ENCODE results near the gene DNAJC21. TPM values are rescaled to one million over a fixed set of nuclear protein-coding genes. Genes with fewer than 3 reads are reported as not detected.
"Not testable (repeated sequence)": the region's sequence is repeated elsewhere in the genome, so short reads cannot be mapped to it uniquely, and the experiment has no call there.

The DNAJC21 gene
- total and polyA plus RNA-seq, 11 donors: 35.7 to 60.1 (median 48.9) TPM

- 85 to 96% (median 92%) methylated on average over 1 of the region's 1 CpG for WGBS, 4 donors
- intact Hi-C loops (cut with DNase I): loop anchor here in 1 of 10 donors (10.0 kb wide), 1 partner anchor 965 kb away; no protein-coding TSS in a partner anchor
- TF ChIP-seq POLR2A (IDR thresholded peaks at IDR 0.05) (no peak), CTCF (IDR thresholded peaks at IDR 0.05) (no peak)
These were observed 30.0 kb downstream of the DNAJC21 start for GRCh38 chr5:34959323-34959722.

DNA sequence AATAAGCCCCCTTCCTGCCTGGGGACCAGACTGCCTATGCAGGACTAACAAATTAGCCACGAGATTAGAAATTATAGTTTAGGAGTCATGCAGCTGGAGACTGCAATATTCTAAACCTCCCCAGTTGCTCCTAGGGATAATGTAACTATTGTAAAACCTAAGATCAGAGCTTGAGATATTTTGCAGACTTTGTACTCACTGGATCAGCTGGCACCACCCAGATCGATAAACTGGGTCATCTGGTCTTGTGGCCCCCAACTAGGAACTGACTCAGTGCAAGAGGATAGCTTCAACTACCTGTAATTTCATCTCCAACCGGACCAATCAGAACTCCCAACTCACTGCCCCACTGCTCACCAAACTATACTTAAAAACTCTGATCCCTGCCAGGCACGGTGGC is 38.2 kb downstream of the DNAJC21 start:
- Histone ChIP-seq H3K36me3 (no peaks in the 10 kb centered on the region), H3K27ac (no peak overlapping the region), H3K27me3 (no peaks in the 10 kb centered on the region), H3K4me3 (no peak overlapping the region), H3K9me3 (peaks cover 0 to 10% (median 0%) of the 10 kb centered on the region in 12 donors), H3K4me1 (no peaks in the 10 kb centered on the region)
- ATAC-seq (no peak), DNase-seq (no peak)
- WGBS, 4 donors: 88 to 100% (median 96%) methylated on average over 4 of the region's 4 CpGs
- TF ChIP-seq POLR2A (IDR thresholded peaks at IDR 0.05): no peak
- TF ChIP-seq CTCF (IDR thresholded peaks at IDR 0.05): no peak
- intact Hi-C loops (cut with DNase I): no loop called here

More at GRCh38 chr5:34959323-34959722, 30.0 kb downstream of the DNAJC21 start:
- no peak overlapping the region for H3K27ac ChIP-seq
- H3K4me3 ChIP-seq: no peak overlapping the region
- no peaks in the 10 kb centered on the region for H3K9me3 ChIP-seq
- no peaks in the 10 kb centered on the region for H3K4me1 ChIP-seq
- H3K27me3 ChIP-seq: no peaks in the 10 kb centered on the region
- no peak for DNase-seq
- H3K36me3 ChIP-seq: peaks cover 0 to 30% (median 20%) of the 10 kb centered on the region in 9 donors
- no peak for ATAC-seq

DNA sequence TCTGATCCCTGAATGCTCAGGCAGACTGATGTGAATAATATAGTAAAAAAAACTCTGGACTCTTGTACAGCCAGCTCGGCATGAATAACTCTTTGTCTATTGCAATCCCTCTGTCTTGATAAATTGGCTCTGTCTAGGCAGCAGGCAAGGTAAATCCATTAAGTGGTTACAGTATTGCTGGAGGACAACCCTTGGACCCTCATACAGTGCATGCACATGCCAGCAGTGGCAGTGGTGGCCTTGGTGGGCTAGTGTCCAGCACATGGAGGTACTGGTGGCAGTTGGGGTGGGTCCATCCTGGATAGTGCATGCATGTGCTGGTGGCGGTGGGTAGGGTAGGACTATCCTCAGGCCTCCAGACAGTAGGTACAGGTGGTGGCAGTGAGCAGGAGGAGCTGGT is 38.9 kb downstream of the DNAJC21 start:
- intact Hi-C loops (cut with DNase I): no loop called here
- WGBS, 4 donors: 92 to 97% (median 96%) methylated on average over 2 of the region's 2 CpGs
- no peak for TF ChIP-seq POLR2A (IDR thresholded peaks at IDR 0.05)
- no peak for TF ChIP-seq CTCF (IDR thresholded peaks at IDR 0.05)
- Histone ChIP-seq H3K4me1 (no peaks in the 10 kb centered on the region), H3K4me3 (no peak overlapping the region), H3K9me3 (peaks cover 0 to 10% (median 0%) of the 10 kb centered on the region in 12 donors), H3K27me3 (no peaks in the 10 kb centered on the region), H3K36me3 (no peaks in the 10 kb centered on the region), H3K27ac (no peak overlapping the region)
- DNase-seq (no peak), ATAC-seq (no peak)

DNA sequence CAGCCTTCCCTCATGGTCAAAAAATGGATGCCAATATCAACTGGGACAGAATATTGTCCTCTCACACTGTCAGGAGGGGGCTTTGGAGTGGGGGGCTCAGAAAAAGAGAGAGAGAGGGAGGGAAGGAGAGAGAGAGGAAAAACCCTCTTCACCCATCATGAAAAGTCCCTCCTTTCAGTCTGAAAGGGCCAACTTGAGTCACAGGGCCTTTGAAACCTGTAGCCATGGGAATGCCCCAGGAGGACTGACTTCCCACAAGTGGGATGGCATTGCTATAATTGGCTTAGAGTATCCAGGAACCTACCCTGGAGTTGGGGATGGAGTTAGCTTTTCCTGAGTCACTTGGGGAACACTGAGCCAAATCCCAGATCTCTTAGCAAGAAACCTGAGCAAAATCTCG is 41.2 kb downstream of the DNAJC21 start:
- 59 to 73% (median 60%) methylated on average over 1 of the region's 1 CpG for WGBS, 4 donors
- ATAC-seq: no peak

DNA sequence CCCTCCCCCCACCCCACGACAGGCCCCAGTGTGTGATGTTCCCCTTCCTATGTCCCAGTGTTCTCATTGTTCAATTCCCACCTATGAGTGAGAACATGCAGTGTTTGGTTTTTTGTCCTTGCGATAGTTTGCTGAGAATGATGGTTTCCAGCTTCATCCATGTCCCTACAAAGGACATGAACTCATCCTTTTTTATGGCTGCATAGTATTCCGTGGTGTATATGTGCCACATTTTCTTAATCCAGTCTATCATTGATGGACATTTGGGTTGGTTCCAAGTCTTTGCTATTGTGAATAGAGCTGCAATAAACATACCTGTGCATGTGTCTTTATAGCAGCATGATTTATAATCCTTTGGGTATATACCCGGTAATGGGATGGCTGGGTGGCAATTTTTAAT is 42.3 kb downstream of the DNAJC21 start:
- H3K27ac ChIP-seq; DNase-seq; ATAC-seq; H3K36me3 ChIP-seq; H3K4me3 ChIP-seq; H3K9me3 ChIP-seq; H3K27me3 ChIP-seq; H3K4me1 ChIP-seq; intact Hi-C loops (cut with DNase I): not testable (repeated sequence)
- WGBS, 4 donors: 89 to 97% (median 90%) methylated on average over 3 to 4 of the region's 4 CpGs

More for the DNA sequence above, 41.2 kb downstream of the DNAJC21 start:
- no peaks in the 10 kb centered on the region for H3K36me3 ChIP-seq
- no peaks in the 10 kb centered on the region for H3K27me3 ChIP-seq
- no peak for TF ChIP-seq CTCF (IDR thresholded peaks at IDR 0.05)
- TF ChIP-seq POLR2A (IDR thresholded peaks at IDR 0.05): no peak
- peaks cover 0 to 8% (median 0%) of the 10 kb centered on the region in 12 donors for H3K9me3 ChIP-seq
- no peak for DNase-seq
- intact Hi-C loops (cut with DNase I): no loop called here
- H3K4me3 ChIP-seq: no peak overlapping the region
- no peak overlapping the region for H3K27ac ChIP-seq
- H3K4me1 ChIP-seq: no peaks in the 10 kb centered on the region

All from heart left ventricle (tissue), 16 donors.